HG03571 (cell line): ENCODE results near the gene SPTBN2.

Experiments
- ATAC-seq: cut with Tn5 transposase; IDR thresholded peaks from one replicate; pipeline ENCODE4 v1.9.1; 2021; ENCODE audit not compliant: unreplicated experiment

Gene SPTBN2

DNA sequence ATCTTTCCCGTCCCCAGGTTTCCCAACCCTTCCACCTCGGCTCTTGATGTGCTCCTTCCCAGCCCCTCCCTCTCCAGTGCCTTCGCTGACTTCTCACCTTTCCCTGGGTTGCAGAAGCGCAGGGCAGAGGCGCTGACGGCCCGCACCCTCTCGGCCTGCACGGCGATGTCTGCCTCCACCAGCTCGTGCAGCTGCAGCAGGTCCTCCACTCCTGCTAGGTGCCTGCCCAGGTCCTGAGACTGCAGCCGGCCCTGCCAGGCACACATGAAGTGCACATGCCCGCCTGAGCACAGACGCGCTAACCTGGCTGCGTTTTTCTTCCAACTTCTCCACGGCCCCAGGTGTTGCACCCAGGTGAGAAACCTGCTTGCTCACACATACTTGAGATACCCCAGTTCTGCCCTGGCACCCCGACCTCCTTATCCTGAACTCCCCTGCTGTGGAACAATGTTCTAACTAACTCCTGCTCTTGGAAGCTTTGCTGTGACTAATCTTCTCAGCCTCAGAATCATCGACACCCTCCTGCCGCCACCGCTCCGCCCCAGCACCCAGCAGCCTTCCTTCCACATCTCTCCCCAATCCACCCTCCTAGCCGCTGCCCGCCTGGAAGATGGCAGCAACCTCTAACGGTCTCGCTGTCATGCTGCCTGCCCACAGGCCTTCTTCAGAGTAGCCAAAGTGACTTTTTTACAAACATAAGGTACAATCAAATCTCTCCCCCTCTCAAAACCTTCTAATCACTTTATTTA is 23.3 kb downstream of the SPTBN2 start:
- no peak for ATAC-seq

DNA sequence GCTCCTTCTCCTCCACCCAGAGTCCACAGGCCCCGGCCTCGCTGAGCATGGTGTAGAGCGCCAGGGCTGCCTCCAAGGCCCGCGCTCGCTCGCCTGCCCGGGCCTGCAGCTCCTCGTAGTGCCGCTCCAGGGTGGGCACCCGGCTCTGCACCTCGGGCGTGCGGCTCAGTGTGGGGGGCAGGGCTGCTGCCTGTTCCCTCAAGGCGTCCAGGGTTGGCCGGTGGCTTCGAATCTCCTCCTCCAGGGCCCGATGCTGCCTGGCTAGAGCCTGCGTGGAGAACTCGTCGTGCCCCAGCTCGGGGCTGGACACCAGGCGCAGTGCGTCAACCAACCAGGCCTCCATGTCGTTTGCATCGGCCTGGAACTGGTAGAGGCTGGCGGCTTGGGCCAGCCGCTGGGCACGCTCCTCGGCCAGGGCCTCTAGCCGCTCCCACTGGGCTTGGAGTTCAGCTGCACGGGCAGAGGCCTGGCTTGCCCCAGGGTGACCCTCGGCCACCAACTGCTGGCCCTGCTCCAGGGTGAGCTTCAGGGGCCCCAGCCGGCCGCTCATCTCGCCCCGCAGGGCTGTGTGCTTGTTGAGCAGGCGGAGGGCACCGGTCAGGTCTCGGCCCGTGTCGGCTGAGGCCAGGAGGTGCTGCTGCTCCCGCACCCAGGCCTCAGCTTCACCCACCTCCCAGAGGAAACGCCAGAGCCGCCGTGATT is 24.2 kb downstream of the SPTBN2 start:
- ATAC-seq, result no peak

DNA sequence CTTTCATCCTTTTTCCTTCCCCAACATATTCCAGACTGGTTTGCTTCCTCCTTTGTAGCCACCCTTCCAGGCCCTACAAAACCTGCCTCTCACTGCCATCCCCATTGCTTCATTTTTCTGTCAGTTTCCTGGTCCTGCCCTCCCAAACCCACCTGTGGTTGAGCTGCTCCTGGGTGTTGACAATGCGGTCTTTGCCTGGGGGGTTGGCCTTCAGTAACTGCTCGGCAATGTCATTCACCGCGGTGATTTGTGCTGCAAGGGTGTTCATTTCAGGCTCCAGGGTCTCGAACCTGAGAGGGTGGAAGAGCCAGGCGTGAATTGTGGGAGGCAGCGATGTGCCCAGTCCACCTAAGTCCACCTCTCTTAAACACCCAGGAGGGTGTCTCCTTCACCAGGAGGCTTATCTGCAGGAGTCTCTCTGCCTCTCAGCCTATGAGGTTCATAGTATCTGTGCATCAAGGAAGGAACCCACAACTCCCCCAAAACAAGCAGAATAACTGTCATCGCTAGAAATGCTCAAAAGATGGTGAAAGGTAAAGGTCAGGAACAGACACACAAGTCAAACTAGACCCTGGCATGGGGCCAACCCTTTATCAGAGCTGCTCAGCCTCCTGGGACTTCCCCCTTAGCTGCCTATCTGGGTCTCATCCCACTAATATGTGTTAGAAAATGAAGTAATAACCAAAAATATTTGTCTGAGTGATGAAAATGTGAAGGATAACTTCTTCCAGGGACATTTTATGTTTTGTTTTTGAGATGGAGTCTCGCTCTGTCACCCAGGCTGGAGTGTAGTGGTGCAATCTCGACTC is 27.4 kb downstream of the SPTBN2 start:
- ATAC-seq, result no peak

DNA sequence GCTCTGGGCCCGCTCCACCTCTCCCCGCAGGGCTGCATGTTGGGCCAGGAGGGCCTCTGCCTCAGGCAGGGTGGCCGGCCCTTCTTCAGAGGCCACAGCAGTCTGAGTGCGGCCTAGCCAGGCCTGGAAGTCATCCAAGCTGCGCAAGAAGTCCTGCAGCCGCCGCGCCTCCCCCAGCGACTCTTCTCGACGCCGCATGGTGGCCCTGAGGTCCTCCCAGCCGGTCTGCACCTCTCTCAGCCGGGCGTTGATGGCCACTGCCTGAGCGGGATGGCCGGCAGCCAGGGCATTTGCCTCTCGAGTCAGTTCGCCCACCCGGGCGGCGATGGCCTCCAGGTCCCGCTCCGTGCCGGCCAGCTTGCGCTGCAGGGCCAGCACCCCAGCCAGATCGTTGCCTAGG is 28.3 kb downstream of the SPTBN2 start:
- no peak for ATAC-seq

GRCh38 chr11:66700337-66700736 is 28.7 kb downstream of the SPTBN2 start:
- ATAC-seq, result no peak

GRCh38 chr11:66698491-66698890 is 30.5 kb downstream of the SPTBN2 start:
- no peak for ATAC-seq

DNA sequence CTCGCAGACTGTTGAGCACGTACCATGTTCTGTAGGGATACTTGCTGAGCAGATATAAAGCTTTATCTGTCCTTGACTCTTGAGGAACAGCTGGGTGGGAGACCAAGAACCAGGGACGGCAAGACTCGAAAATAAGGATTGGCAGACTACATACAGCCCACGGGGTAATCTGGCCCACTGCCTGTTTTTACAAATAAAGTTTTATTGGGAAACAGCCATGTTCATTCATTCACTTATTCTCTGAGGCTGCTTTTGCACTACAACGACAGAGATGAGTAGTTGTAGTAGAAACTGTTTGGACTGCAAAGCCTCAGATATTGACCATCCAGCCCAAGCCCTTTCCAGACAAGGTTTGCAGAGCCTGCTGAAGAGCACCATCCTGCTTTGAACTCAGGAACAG is 31.0 kb downstream of the SPTBN2 start:
- no peak for ATAC-seq

DNA sequence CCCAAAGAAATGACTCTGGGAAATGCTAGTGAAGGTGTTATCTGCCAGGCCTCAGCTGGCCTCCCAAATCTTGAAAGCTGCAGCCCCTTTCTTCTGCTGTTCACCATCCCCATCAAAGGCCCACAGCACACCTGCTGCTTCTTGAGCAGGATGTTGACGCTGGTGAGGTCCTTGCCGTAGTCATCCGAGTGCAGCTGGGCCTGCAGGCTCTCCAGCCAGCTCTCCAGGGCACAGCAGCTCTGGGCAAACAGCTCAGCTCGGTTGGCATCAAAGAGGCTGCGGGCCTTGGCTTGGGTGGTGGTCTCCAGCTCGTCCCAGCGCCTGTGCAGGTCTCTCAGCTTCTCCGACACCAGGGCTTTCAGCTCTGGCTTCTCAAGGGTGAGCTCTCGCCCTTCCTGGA is 32.9 kb downstream of the SPTBN2 start:
- ATAC-seq, result no peak

DNA sequence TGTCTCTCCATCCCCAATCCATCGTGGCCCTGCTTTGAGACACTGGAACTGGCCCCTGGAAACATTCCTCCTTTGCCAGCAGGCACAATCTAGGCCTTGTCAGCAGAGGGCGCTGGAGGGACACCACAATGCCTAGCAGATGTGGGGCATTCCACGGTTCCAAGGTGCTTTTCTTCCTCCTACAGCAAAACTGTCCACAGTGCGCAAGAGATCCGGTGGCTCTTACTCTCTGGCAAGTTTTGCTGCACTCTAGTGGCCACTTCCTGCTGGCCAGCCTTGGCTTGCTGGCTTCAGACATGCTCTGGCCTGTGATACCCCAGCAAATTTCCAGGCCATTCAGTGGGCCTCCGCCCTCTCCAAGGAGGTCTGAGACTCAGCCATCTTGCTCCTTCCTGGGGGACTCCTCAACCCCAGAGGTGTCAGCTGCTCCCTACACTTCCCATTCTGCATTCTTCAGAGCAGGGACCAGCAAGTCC is 34.2 kb downstream of the SPTBN2 start:
- no peak for ATAC-seq

DNA sequence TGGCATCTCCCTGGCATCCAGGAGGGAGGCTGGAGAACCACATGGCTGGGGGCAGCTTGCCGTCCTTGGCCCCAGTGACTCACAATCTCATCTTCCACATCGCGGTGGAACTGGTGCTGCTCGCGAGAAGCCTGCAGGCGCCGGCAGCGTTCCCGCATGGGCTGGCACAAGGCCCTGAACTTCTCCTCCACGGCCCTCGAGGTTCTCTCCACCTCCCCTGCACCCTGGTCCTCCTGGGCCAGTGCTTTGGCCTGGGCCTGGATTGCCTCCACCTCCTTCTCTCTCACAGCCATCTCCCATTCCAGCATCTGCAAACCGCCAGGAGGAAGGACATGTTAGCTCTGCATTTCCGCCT is 35.0 kb downstream of the SPTBN2 start:
- ATAC-seq, result no peak

- no peak for ATAC-seq
Measured at GRCh38 chr11:66693356-66694055, 35.5 kb downstream of the SPTBN2 start.

DNA sequence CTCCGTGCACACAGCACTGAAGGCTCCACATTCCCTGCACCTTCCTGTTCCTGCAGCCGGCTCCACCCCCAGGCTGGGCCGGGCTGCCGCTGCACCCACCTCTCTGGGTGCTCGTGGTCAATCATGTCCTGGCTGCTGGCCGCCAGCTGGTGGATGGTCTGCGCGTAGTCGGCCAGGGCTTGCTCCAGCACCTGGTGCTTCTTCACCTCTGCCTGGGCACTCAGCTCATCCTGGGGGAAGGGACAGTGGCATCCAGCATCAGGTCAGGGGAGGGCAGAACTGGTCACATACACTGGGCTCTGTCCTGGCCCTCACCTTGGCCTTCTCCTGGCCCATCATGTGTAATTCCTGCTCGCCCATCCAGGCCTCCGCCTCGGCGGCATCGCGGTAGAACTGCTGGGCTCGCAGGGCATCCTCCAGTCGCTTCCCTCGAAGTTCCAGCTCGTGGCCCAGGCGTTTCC is 36.1 kb downstream of the SPTBN2 start:
- ATAC-seq, result no peak

- no peak for ATAC-seq
Measured at GRCh38 chr11:66692446-66692845, 36.6 kb downstream of the SPTBN2 start.

- ATAC-seq, result no peak
Measured at GRCh38 chr11:66691311-66691980, 37.6 kb downstream of the SPTBN2 start.

GRCh38 chr11:66689661-66690590 is 39.1 kb downstream of the SPTBN2 start:
- no peak for ATAC-seq

DNA sequence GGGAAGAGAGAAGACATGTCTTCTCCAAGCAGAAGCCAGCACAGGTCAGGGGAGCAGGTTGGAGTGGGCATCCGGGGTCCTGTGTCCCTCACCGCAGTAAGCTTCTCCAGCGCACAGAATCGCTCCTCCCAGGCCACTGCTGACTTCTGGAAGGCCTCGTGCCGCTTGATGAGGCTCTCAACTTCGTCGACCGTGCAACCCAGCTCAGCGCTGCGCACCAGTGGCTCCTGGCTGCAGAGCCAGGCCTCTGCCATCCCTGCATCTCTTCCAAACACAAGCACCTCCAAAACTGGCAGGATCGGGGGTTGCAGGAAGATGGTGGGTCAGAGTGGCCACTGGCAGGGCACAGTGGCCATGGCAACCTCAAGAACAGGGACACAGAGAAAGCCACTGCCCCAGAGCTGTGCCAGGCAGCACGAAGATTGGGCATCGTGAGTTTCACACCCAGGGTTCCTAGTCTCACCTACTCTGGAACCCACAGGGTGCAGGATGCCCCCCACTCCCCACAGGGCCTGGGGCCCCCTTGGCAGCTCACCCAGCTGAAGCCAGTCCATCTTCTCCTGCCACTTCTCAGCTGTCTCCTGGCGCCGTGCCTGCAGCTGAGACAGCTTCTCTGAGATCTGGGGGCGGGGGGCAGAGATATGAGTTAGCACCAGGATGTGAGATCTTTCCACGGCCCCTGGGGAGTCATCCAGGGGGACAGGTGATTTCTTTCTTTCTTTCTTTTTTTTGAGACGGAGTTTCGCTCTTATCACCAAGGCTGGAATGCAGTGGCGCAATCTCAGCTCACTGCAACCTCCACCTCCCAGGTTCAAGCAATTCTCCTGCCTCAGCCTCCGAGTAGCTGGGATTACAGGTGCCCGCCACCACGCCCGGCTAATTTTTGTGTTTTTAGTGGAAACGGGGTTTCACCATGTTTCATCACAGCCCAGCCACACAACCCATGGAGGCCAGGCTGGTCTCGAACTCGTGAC is 40.2 kb downstream of the SPTBN2 start:
- no peak for ATAC-seq

DNA sequence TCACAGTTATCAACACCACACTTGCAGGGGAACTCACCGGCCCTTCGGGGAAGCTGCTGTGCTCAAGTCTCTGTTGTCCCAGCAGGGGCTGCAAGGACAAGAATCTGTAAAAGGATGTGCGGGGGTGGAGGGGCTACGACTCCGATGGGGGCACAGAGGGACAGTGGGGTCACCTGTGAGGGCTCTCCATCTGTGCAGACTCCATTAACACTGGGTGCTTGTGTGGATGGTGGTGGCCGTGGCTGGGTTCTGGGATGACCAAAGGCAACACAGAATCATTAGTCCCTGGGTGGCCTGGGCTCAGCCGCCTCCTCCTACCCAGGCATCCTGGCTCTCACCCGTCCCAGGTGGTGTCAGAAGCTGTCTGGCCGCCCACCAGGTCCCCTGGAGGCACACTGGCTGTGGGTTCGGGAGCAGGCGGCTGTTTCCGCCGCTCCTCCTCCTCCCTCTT is 41.2 kb downstream of the SPTBN2 start:
- ATAC-seq, result no peak
